HepG2 (cell line): ENCODE results near the gene UBAP1L. TPM values are rescaled to one million over a fixed set of nuclear protein-coding genes. Genes with fewer than 3 reads are reported as not detected.

Experiments
- AGO1 ChIP-seq: fragments of 200-400 bp; formaldehyde crosslinking; IDR thresholded peaks from 2 replicates; pipeline ENCODE4 v1.6.1; 2017; ENCODE audit warnings: mild to moderate bottlenecking, low read depth, low read length, moderate library complexity; ENCODE audit not compliant: poor library complexity, severe bottlenecking
- CEBPZ ChIP-seq: IDR thresholded peaks from 2 replicates; pipeline ENCODE4 v1.6.1; 2012; ENCODE audit warnings: low read length, improper control_type of control experiment
- CTCF ChIP-seq: sonication (generic); formaldehyde crosslinking; IDR thresholded peaks from 2 replicates; pipeline ENCODE4 v1.5.0; 2020; ENCODE audit warnings: mild to moderate bottlenecking, missing genetic modification reagents, moderate library complexity
- HMGXB3 ChIP-seq: sonication (generic); formaldehyde crosslinking; IDR thresholded peaks from 2 replicates; pipeline ENCODE4 v1.4.0; 2020; ENCODE audit warnings: missing genetic modification reagents, borderline replicate concordance
- NPAS2 ChIP-seq: sonication (generic); formaldehyde crosslinking; IDR thresholded peaks from 2 replicates; pipeline ENCODE4 v1.8.0; 2022; ENCODE audit warnings: mild to moderate bottlenecking, missing genetic modification reagents, borderline replicate concordance
- STAG1 ChIP-seq: sonication (generic); formaldehyde crosslinking; IDR thresholded peaks from 2 replicates; pipeline ENCODE4 v1.4.0; 2020; ENCODE audit warnings: missing genetic modification reagents
- ZBTB44 ChIP-seq: sonication (generic); formaldehyde crosslinking; IDR thresholded peaks from 2 replicates; pipeline ENCODE4 v1.4.0; 2020; ENCODE audit warnings: missing genetic modification reagents
- ZNF317 ChIP-seq: sonication (generic); formaldehyde crosslinking; IDR thresholded peaks from 2 replicates; pipeline ENCODE4 v1.5.0; 2020; ENCODE audit warnings: mild to moderate bottlenecking, missing genetic modification reagents
- ZNF337 ChIP-seq: sonication (generic); formaldehyde crosslinking; IDR thresholded peaks from 2 replicates; pipeline ENCODE4 v1.5.1; 2020; ENCODE audit warnings: missing genetic modification reagents, low read depth, mild to moderate bottlenecking, borderline replicate concordance
- ZNF609 ChIP-seq: sonication (generic); formaldehyde crosslinking; IDR thresholded peaks from 2 replicates; pipeline ENCODE4 v1.4.0; 2020; ENCODE audit warnings: mild to moderate bottlenecking, missing genetic modification reagents, borderline replicate concordance
- ZNF720 ChIP-seq: sonication (generic); formaldehyde crosslinking; IDR thresholded peaks from 2 replicates; pipeline ENCODE4 v1.4.0; 2020; ENCODE audit warnings: missing genetic modification reagents
- polyA plus RNA-seq, 8 experiments: library from polyadenylated mRNA; depleted of rRNA in 3 of 8; stranded (reverse) in 7 of 8; unstranded in 1 of 8; fragments of >200 nt; fragmentation: Illumina TruSeq in 4 of 8; extraction: Trizol in 4 of 8; gene quantifications; 2 replicates each; pipeline versions ENCODE4 v1.2.1 to v1.2.3, GENCODE V29; 2011 to 2016; ENCODE audit warnings: low read depth in 4 of 8, missing spikeins in 1 of 8, mixed read lengths in 1 of 8; ENCODE audit not compliant: insufficient read depth in 1 of 8
- total RNA-seq, 5 experiments: library from RNA; depleted of rRNA; stranded (reverse); fragments of >200 nt; fragmentation: Illumina TruSeq; extraction: Trizol; gene quantifications; 2 replicates each; pipeline ENCODE4 v1.2.3, GENCODE V29; 2016; ENCODE audit warnings: low read depth in 1 of 5

Gene UBAP1L
- total and polyA plus RNA-seq, 2 of the 13 experiments (the other 11 are each of a cell fraction or from before 2014, with no cell fraction given), result 0.86 to 1.4 TPM

GRCh38 chr15:65056868-65057548 is 58.0 kb downstream of the UBAP1L start (continued):
- peak; percentile 67 for TF ChIP-seq HMGXB3 (CRISPR knock-in tag)
- 0 out of 2 replicates have a peak, but pooled peaks have one; percentile 67 for TF ChIP-seq ZNF609
- TF ChIP-seq ZNF317, result no peak
- TF ChIP-seq ZBTB44 (CRISPR knock-in tag), result no peak
- TF ChIP-seq STAG1, result no peak
- TF ChIP-seq ZNF337, result no peak
- TF ChIP-seq CTCF, result no peak
- TF ChIP-seq ZNF720, result no peak
- TF ChIP-seq CEBPZ, result no peak
- no peak for TF ChIP-seq AGO1
- TF ChIP-seq NPAS2 (CRISPR knock-in tag), result no peak
